Measurements from ENCODE around the gene GPATCH2.
"Not testable (repeated sequence)": the region's sequence is repeated elsewhere in the genome, so short reads cannot be mapped to it uniquely, and the experiment has no call there.

- TF ChIP-seq POLR2AphosphoS5 (IDR thresholded peaks at IDR 0.05; ENCODE audit: low read length); EP300 (IDR thresholded peaks at IDR 0.05; ENCODE audit: borderline replicate concordance in 1 of 2, control insufficient read depth in 1 of 2, low read depth in 2 of 2, low read length in 2 of 2); HDAC6 (IDR thresholded peaks at IDR 0.05; ENCODE audit: unreplicated experiment); HDAC2 (IDR thresholded peaks at IDR 0.05); CTCF (IDR thresholded peaks at IDR 0.05 in 2 of 3, conservative IDR thresholded peaks at IDR 0.05 in 1 of 3; ENCODE audit: control insufficient read depth in 2 of 3, extremely low read depth in 1 of 3, insufficient read depth in 1 of 3, low read depth in 3 of 3, low read length in 3 of 3); MLLT1 (IDR thresholded peaks at IDR 0.05); TCF12 (IDR thresholded peaks at IDR 0.05; ENCODE audit: low read depth, low read length): not testable (repeated sequence)
Measured at GRCh38 chr1:217523921-217524320, 107.0 kb downstream of the GPATCH2 start.

Measured in GM12878 (cell line).